HepG2 (cell line): ENCODE results near the gene HPGD. TPM values are rescaled to one million over a fixed set of nuclear protein-coding genes. Genes with fewer than 3 reads are reported as not detected.

Experiments
- ATAC-seq: fragments of 200-7000 bp; cut with Tn5 transposase; 3 replicates; pipeline ENCODE4 v1.9.1; 2020; ENCODE audit warnings: mild to moderate bottlenecking, moderate library complexity
- BruUV-seq: library from RNA; stranded (reverse); fragments of 400-500 nt; replicated peaks from 2 replicates; lab custom pipeline; 2021; lab: Mats Ljungman, UMichigan
- CTCF ChIA-PET: fragments of 300-600 bp; formaldehyde crosslinking; extraction: SDS; loops from one replicate; lab custom pipeline; 2021; ENCODE audit warnings: low total read pairs, inconsistent platforms, low intra/inter-chr PET ratio; lab: Yijun Ruan, JAX
- POLR2A ChIA-PET: fragments of 350-600 bp; sonication (Branson Sonifier 250); formaldehyde crosslinking; loops from one replicate; lab custom pipeline; 2020; ENCODE audit warnings: antibody characterized with exemption, inconsistent platforms; lab: Yijun Ruan, JAX
- DNase-seq: peaks from one replicate; pipeline ENCODE4 v3.0.0-alpha.2; 2015; ENCODE audit warnings: low spot score
- FAIRE-seq: peaks from 3 replicates; lab custom pipeline; 2011; peaks lifted over from hg19 to GRCh38; lab: Jason Lieb, UNC
- H2AFZ ChIP-seq: one replicate; pipeline ENCODE4 v1.6.1; 2011; ENCODE audit warnings: low read length, inconsistent platforms
- H3K27ac ChIP-seq: fragments of 300-600 bp; 3 replicates; pipeline ENCODE4 v1.8.0; 2011; ENCODE audit warnings: mixed run types, mild to moderate bottlenecking, mixed read lengths, low read length, inconsistent platforms; ENCODE audit not compliant: insufficient read depth; ENCODE audit errors: extremely low read length
- H3K27me3 ChIP-seq, 2 experiments: fragments of 200-600 bp in 1 of 2; 2 replicates in 1 of 2; 3 replicates in 1 of 2; pipeline versions ENCODE4 v1.6.0 to v1.8.0; 2011; ENCODE audit warnings: low read length in 2 of 2, mild to moderate bottlenecking in 2 of 2, moderate library complexity in 2 of 2, inconsistent platforms in 1 of 2; ENCODE audit not compliant: insufficient read depth in 2 of 2, control insufficient read depth in 1 of 2
- H3K36me3 ChIP-seq, 2 experiments: fragments of 200-600 bp in 1 of 2; replicated peaks in 1 of 2; 2 replicates in 1 of 2; 3 replicates in 1 of 2; pipeline versions ENCODE4 v1.5.1 to v1.8.0; 2011; ENCODE audit warnings: low read length in 2 of 2, inconsistent platforms in 1 of 2; ENCODE audit not compliant: insufficient read depth in 2 of 2, control insufficient read depth in 1 of 2
- H3K4me1 ChIP-seq: 2 replicates; pipeline ENCODE4 v1.5.1; 2012; ENCODE audit warnings: low read length, inconsistent platforms; ENCODE audit not compliant: insufficient read depth
- H3K4me2 ChIP-seq: 2 replicates; pipeline ENCODE4 v1.6.0; 2011; ENCODE audit warnings: low read depth, low read length, inconsistent platforms
- H3K4me3 ChIP-seq, 3 experiments: fragments of 200-600 bp in 1 of 3; sonication (generic), shearing (Covaris generic) in 1 of 3; replicated peaks in 1 of 3; 2 replicates each; pipeline ENCODE4 v1.5.1; 2011 to 2016; ENCODE audit warnings: low read length in 3 of 3, inconsistent platforms in 2 of 3, low read depth in 2 of 3, mild to moderate bottlenecking in 2 of 3, control low read depth in 1 of 3, mixed read lengths in 1 of 3; ENCODE audit not compliant: insufficient read depth in 1 of 3
- H3K79me2 ChIP-seq: one replicate; pipeline ENCODE4 v1.6.1; 2011; ENCODE audit warnings: low read length, inconsistent platforms; ENCODE audit not compliant: insufficient read depth
- H3K9ac ChIP-seq: 2 replicates; pipeline ENCODE4 v1.6.0; 2011; ENCODE audit warnings: mild to moderate bottlenecking, low read depth, low read length, inconsistent platforms; ENCODE audit not compliant: insufficient read depth
- H3K9me3 ChIP-seq: 2 replicates; pipeline ENCODE4 v1.5.1; 2012; ENCODE audit warnings: mild to moderate bottlenecking, low read length
- H4K20me1 ChIP-seq: 2 replicates; pipeline ENCODE4 v1.6.0; 2011; ENCODE audit warnings: inconsistent platforms, mild to moderate bottlenecking, low read length, moderate library complexity; ENCODE audit not compliant: insufficient read depth
- CENPX ChIP-seq: sonication (generic); formaldehyde crosslinking; IDR thresholded peaks from 2 replicates; pipeline ENCODE4 v1.9.0; 2021; ENCODE audit warnings: mild to moderate bottlenecking, missing genetic modification reagents, moderate library complexity
- ELF1 ChIP-seq: sonication (generic); formaldehyde crosslinking; IDR thresholded peaks from 2 replicates; pipeline ENCODE4 v1.4.0; 2020; ENCODE audit warnings: missing genetic modification reagents
- HCFC1 ChIP-seq: fragments of 150-350 bp; IDR thresholded peaks from 2 replicates; pipeline ENCODE4 v1.6.1; 2014; ENCODE audit warnings: low read depth, low read length
- HNRNPH1 ChIP-seq: fragments of 200-400 bp; formaldehyde crosslinking; optimal IDR thresholded peaks from 2 replicates; pipeline ENCODE3; 2017; ENCODE audit warnings: mild to moderate bottlenecking, low read depth, low read length
- SNRNP70 ChIP-seq: fragments of 200-400 bp; formaldehyde crosslinking; IDR thresholded peaks from 2 replicates; pipeline ENCODE4 v1.6.1; 2017; ENCODE audit warnings: mild to moderate bottlenecking, low read depth, low read length, moderate library complexity
- ZBTB21 ChIP-seq: sonication (generic); formaldehyde crosslinking; IDR thresholded peaks from 2 replicates; pipeline ENCODE4 v1.4.0; 2020; ENCODE audit warnings: missing genetic modification reagents
- ZNF12 ChIP-seq: sonication (generic); formaldehyde crosslinking; IDR thresholded peaks from 2 replicates; pipeline ENCODE4 v1.5.0; 2020; ENCODE audit warnings: missing genetic modification reagents
- ZNF431 ChIP-seq: sonication (generic); formaldehyde crosslinking; IDR thresholded peaks from 2 replicates; pipeline ENCODE4 v1.9.0; 2022; ENCODE audit warnings: missing genetic modification reagents, low read depth, mild to moderate bottlenecking, borderline replicate concordance
- ZSCAN9 ChIP-seq: IDR thresholded peaks from 2 replicates; pipeline ENCODE4 v1.6.1; 2016; ENCODE audit warnings: borderline replicate concordance
- WGBS: methylation state at CpG from one replicate; pipeline ENCODE4 v1.1.6; 2017; ENCODE audit warnings: low lambda C conversion rate; 5-methylcytosine and 5-hydroxymethylcytosine counted together
- in situ Hi-C: cut with HindIII; loops from 2 replicates; pipeline ENCODE4 v1.10.0; 2017; ENCODE audit warnings: low pct_unique_long_range_greater_than_20kb; ENCODE audit not compliant: extremely low pct_ligation_motif_present
- intact Hi-C: fragments of 100-400 bp; cut with micrococcal nuclease; formaldehyde crosslinking; loops from one replicate; pipeline ENCODE4 v1.10.0; 2022; ENCODE audit not compliant: unreplicated experiment
- polyA plus RNA-seq, 8 experiments: library from polyadenylated mRNA; depleted of rRNA in 3 of 8; stranded (reverse) in 7 of 8; unstranded in 1 of 8; fragments of >200 nt; fragmentation: Illumina TruSeq in 4 of 8; extraction: Trizol in 4 of 8; gene quantifications; 2 replicates each; pipeline versions ENCODE4 v1.2.1 to v1.2.3, GENCODE V29; 2011 to 2016; ENCODE audit warnings: low read depth in 4 of 8, missing spikeins in 1 of 8, mixed read lengths in 1 of 8; ENCODE audit not compliant: insufficient read depth in 1 of 8
- total RNA-seq, 5 experiments: library from RNA; depleted of rRNA; stranded (reverse); fragments of >200 nt; fragmentation: Illumina TruSeq; extraction: Trizol; gene quantifications; 2 replicates each; pipeline ENCODE4 v1.2.3, GENCODE V29; 2016; ENCODE audit warnings: low read depth in 1 of 5
- TF ChIP-seq, protein P1 (sequence below): sonication (generic); formaldehyde crosslinking; IDR thresholded peaks from 2 replicates; pipeline ENCODE4 v1.5.0; 2020; ENCODE audit warnings: missing genetic modification reagents, mild to moderate bottlenecking, borderline replicate concordance

Gene HPGD
- total and polyA plus RNA-seq, 2 of the 13 experiments (the other 11 are each of a cell fraction or from before 2014, with no cell fraction given): 0.13 to 0.24 TPM

GRCh38 chr4:174451718-174452296, 70.5 kb downstream of the HPGD start:
- Histone ChIP-seq H3K27me3 (no peaks in the 10 kb centered on the region; a peak in 1 of 5 replicates), H3K9ac (no peak overlapping the region), H2AFZ (no peak overlapping the region), H3K4me2 (no peak overlapping the region), H4K20me1 (no peaks in the 10 kb centered on the region), H3K36me3 (no peaks in the 10 kb centered on the region), H3K79me2 (no peaks in the 10 kb centered on the region), H3K4me1 (no peaks in the 10 kb centered on the region), H3K4me3 (no peak overlapping the region), H3K9me3 (no peaks in the 10 kb centered on the region), H3K27ac (no peak overlapping the region)
- TF ChIP-seq ZSCAN9 (CRISPR knock-in tag): no peak
- no peak for TF ChIP-seq HCFC1
- TF ChIP-seq ZNF431 (CRISPR knock-in tag): no peak
- TF ChIP-seq CENPX (CRISPR knock-in tag): no peak
- TF ChIP-seq SNRNP70: no peak
- TF ChIP-seq, protein P1, sequence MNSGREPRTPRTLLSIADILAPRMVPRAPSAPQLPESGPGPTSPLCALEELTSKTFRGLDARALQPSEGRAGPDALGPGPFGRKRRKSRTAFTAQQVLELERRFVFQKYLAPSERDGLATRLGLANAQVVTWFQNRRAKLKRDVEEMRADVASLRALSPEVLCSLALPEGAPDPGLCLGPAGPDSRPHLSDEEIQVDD (CRISPR knock-in tag): no peak
- TF ChIP-seq ZNF12 (CRISPR knock-in tag): no peak
- no peak for TF ChIP-seq ELF1 (CRISPR knock-in tag)
- no peak for TF ChIP-seq HNRNPH1
- no peak for TF ChIP-seq ZBTB21 (CRISPR knock-in tag)
- FAIRE-seq (no peak), ATAC-seq (no peak), DNase-seq (no peak)
- intact Hi-C loops (no loop called here), in situ Hi-C loops (no loop called here)
- no TSS peak for BruUV-seq
- POLR2A ChIA-PET: no interaction called here
- CTCF ChIA-PET: no interaction called here
- WGBS: 0% methylated on average over 2 of the region's 2 CpGs
